ENCODE measurements around the gene CD44.

GRCh38 chr11:35197292-35197691 lies 58.3 kb downstream of the CD44 start:
- no peak for TF ChIP-seq EZH2 (IDR thresholded peaks at IDR 0.05; ENCODE audit: borderline replicate concordance, control insufficient read depth, low read depth, low read length)
- no peak for TF ChIP-seq CTCF (IDR thresholded peaks at IDR 0.05 in 2 of 3, conservative IDR thresholded peaks at IDR 0.05 in 1 of 3; ENCODE audit: control insufficient read depth in 2 of 3, extremely low read depth in 1 of 3, insufficient read depth in 1 of 3, low read depth in 3 of 3, low read length in 3 of 3)
- TF ChIP-seq ZNF274 (IDR thresholded peaks at IDR 0.05; ENCODE audit: insufficient read depth, insufficient read length) = no peak
- TF ChIP-seq ETV6 (conservative IDR thresholded peaks at IDR 0.05 in 1 of 2, IDR thresholded peaks at IDR 0.05 in 1 of 2; ENCODE audit: borderline replicate concordance in 1 of 2, low read depth in 1 of 2) = no peak
- no peak for TF ChIP-seq CHD1 (IDR thresholded peaks at IDR 0.05; ENCODE audit: low read depth, low read length)
- no peak for TF ChIP-seq SUZ12 (IDR thresholded peaks at IDR 0.05; ENCODE audit: unreplicated experiment)
- TF ChIP-seq POLR2AphosphoS5 (IDR thresholded peaks at IDR 0.05; ENCODE audit: low read length) = no peak
- no peak for TF ChIP-seq HDGF (IDR thresholded peaks at IDR 0.05)
- TF ChIP-seq POLR2A (IDR thresholded peaks at IDR 0.05; ENCODE audit: low read depth, low read length) = no peak
- no peak for TF ChIP-seq BRCA1 (IDR thresholded peaks at IDR 0.05; ENCODE audit: low read depth, low read length)

Measured in GM12878 (cell line).